Neural progenitor cell (in vitro differentiated cells): ENCODE data around the gene LGALS3BP. TPM values are rescaled to one million over a fixed set of nuclear protein-coding genes. Genes with fewer than 3 reads are reported as not detected.

Source experiments
- DNase-seq: peaks from one replicate; pipeline ENCODE4 v3.0.0-alpha.2; 2016; ENCODE audit warnings: low spot score
- H2AFZ ChIP-seq: fragments of 200-600 bp; sonication (generic); replicated peaks from 2 replicates; pipeline ENCODE4 v1.6.1; 2016; ENCODE audit warnings: antibody characterized with exemption
- H3F3A ChIP-seq: fragments of 200-600 bp; sonication (generic); 2 replicates; pipeline ENCODE4 v1.6.1; 2016; ENCODE audit warnings: antibody characterized with exemption, low read depth
- H3K27ac ChIP-seq: fragments of 200-600 bp; sonication (generic); 2 replicates; pipeline ENCODE4 v1.5.1; 2016; ENCODE audit warnings: mild to moderate bottlenecking
- H3K27me3 ChIP-seq: fragments of 200-600 bp; sonication (generic); 2 replicates; pipeline ENCODE4 v1.6.1; 2016; ENCODE audit warnings: mild to moderate bottlenecking, moderate library complexity
- H3K36me3 ChIP-seq: fragments of 200-600 bp; sonication (generic); 2 replicates; pipeline ENCODE4 v1.5.1; 2016
- H3K4me1 ChIP-seq: fragments of 200-600 bp; sonication (generic); 2 replicates; pipeline ENCODE4 v1.6.1; 2016; ENCODE audit warnings: mixed run types
- H3K4me2 ChIP-seq: fragments of 200-600 bp; sonication (generic); 2 replicates; pipeline ENCODE4 v1.6.1; 2016
- H3K4me3 ChIP-seq: fragments of 200-600 bp; sonication (generic); 2 replicates; pipeline ENCODE4 v1.5.1; 2016
- H3K79me2 ChIP-seq: fragments of 200-600 bp; sonication (generic); 2 replicates; pipeline ENCODE4 v1.6.1; 2016; ENCODE audit warnings: low read depth
- H3K9ac ChIP-seq: fragments of 200-600 bp; sonication (generic); 2 replicates; pipeline ENCODE4 v1.6.1; 2016
- H3K9me3 ChIP-seq: fragments of 200-600 bp; sonication (generic); 2 replicates; pipeline ENCODE4 v1.5.1; 2016; ENCODE audit warnings: low read depth
- H4K20me1 ChIP-seq: fragments of 200-600 bp; sonication (generic); 2 replicates; pipeline ENCODE4 v1.6.1; 2016; ENCODE audit warnings: low read depth
- H3K27ac Mint-ChIP-seq: 3 replicates; pipeline ENCODE4 v1.8.0; 2021; ENCODE audit warnings: mixed read lengths
- H3K27me3 Mint-ChIP-seq: 2 replicates; pipeline ENCODE4 v1.8.0; 2022; ENCODE audit warnings: low read depth, mild to moderate bottlenecking, inconsistent platforms, moderate library complexity, mixed read lengths; ENCODE audit not compliant: insufficient read depth
- H3K36me3 Mint-ChIP-seq: 3 replicates; pipeline ENCODE4 v1.8.0; 2021; ENCODE audit warnings: mixed read lengths
- H3K4me1 Mint-ChIP-seq: 3 replicates; pipeline ENCODE4 v1.8.0; 2021; ENCODE audit warnings: mixed read lengths
- H3K4me3 Mint-ChIP-seq: 3 replicates; pipeline ENCODE4 v1.8.0; 2021; ENCODE audit warnings: mild to moderate bottlenecking, moderate library complexity, mixed read lengths
- H3K9me3 Mint-ChIP-seq: 3 replicates; pipeline ENCODE4 v1.8.0; 2020; ENCODE audit warnings: mixed read lengths
- EZH2 ChIP-seq: fragments of 200-600 bp; sonication (generic); IDR thresholded peaks from 2 replicates; pipeline ENCODE4 v1.6.1; 2017; ENCODE audit warnings: antibody characterized with exemption, mild to moderate bottlenecking, moderate library complexity
- EZH2phosphoT487 ChIP-seq: fragments of 200-600 bp; sonication (generic); IDR thresholded peaks from 2 replicates; pipeline ENCODE4 v1.6.1; 2017; ENCODE audit warnings: antibody characterized with exemption
- total RNA-seq: library from RNA; depleted of rRNA; stranded (reverse); fragments of >200 nt; gene quantifications from 2 replicates; pipeline ENCODE4 v1.2.3, GENCODE V29; 2015; ENCODE audit warnings: low replicate concordance
- TF ChIP-seq, protein P1 (sequence below): fragments of 200-600 bp; sonication (generic); IDR thresholded peaks from 2 replicates; pipeline ENCODE4 v1.5.1; 2017; ENCODE audit warnings: antibody characterized with exemption, mild to moderate bottlenecking

LGALS3BP gene
- total RNA-seq, 1 donor from 2014 or later, result 17.5 TPM

DNA sequence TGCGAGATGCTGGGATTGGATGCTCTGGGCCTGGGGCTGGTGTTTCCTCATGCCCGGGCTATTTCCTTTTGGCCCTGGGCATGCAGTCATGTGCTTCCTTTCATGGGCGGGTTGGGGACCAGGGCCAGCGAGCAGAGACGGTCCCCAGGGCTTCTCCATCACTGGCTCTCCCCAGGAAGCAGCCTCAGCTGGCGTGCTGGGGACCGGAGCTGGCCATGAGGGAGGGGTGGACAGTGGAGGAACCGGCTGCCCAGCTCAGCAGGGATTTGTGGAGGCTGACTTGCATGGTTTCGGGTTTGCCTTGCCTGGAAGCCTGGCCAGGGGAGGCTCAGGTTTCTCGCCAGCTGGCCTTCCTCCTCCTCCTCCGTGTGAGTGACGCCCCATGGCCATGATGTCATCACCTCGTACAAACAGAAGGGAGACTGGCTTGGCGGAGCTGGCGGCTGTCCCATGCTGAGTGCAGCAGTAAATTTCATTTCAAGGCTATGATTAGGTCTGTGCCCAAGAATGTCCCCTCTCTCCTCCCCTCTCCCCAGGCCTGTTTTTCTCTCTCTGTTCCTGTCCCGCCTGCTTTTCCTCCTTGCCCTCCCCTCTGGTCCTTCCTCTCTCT is 45.7 kb downstream of the LGALS3BP start:
- H3K27ac Mint-ChIP-seq, result peak overlapping the region; percentile 82
- TF ChIP-seq, protein P1, sequence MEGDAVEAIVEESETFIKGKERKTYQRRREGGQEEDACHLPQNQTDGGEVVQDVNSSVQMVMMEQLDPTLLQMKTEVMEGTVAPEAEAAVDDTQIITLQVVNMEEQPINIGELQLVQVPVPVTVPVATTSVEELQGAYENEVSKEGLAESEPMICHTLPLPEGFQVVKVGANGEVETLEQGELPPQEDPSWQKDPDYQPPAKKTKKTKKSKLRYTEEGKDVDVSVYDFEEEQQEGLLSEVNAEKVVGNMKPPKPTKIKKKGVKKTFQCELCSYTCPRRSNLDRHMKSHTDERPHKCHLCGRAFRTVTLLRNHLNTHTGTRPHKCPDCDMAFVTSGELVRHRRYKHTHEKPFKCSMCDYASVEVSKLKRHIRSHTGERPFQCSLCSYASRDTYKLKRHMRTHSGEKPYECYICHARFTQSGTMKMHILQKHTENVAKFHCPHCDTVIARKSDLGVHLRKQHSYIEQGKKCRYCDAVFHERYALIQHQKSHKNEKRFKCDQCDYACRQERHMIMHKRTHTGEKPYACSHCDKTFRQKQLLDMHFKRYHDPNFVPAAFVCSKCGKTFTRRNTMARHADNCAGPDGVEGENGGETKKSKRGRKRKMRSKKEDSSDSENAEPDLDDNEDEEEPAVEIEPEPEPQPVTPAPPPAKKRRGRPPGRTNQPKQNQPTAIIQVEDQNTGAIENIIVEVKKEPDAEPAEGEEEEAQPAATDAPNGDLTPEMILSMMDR, result no peak
- TF ChIP-seq EZH2phosphoT487 (no peak), EZH2 (no peak)
- peaks cover 10% of the 10 kb centered on the region for H3K4me1 ChIP-seq
- no peaks in the 10 kb centered on the region for H3K9me3 ChIP-seq
- no peaks in the 10 kb centered on the region for H3K36me3 Mint-ChIP-seq
- H3K27ac ChIP-seq, result no peak overlapping the region
- H4K20me1 ChIP-seq, result no peaks in the 10 kb centered on the region
- peaks cover 28% of the 10 kb centered on the region for H3K4me1 Mint-ChIP-seq
- H3K4me2 ChIP-seq, result peak overlapping the region; percentile 30
- DNase-seq, result peak; percentile 89
- H3K4me3 ChIP-seq, result no peak overlapping the region
- peaks cover 13% of the 10 kb centered on the region for H3K27me3 Mint-ChIP-seq
- H3K9me3 Mint-ChIP-seq, result no peaks in the 10 kb centered on the region
- no peaks in the 10 kb centered on the region for H3K36me3 ChIP-seq
- H3K4me3 Mint-ChIP-seq, result peak overlapping the region; percentile 16
- H2AFZ ChIP-seq, result peak overlapping the region; percentile 44
- no peak overlapping the region for H3K9ac ChIP-seq
- no peaks in the 10 kb centered on the region for H3F3A ChIP-seq
- H3K27me3 ChIP-seq, result no peaks in the 10 kb centered on the region
- H3K79me2 ChIP-seq, result no peaks in the 10 kb centered on the region

DNA sequence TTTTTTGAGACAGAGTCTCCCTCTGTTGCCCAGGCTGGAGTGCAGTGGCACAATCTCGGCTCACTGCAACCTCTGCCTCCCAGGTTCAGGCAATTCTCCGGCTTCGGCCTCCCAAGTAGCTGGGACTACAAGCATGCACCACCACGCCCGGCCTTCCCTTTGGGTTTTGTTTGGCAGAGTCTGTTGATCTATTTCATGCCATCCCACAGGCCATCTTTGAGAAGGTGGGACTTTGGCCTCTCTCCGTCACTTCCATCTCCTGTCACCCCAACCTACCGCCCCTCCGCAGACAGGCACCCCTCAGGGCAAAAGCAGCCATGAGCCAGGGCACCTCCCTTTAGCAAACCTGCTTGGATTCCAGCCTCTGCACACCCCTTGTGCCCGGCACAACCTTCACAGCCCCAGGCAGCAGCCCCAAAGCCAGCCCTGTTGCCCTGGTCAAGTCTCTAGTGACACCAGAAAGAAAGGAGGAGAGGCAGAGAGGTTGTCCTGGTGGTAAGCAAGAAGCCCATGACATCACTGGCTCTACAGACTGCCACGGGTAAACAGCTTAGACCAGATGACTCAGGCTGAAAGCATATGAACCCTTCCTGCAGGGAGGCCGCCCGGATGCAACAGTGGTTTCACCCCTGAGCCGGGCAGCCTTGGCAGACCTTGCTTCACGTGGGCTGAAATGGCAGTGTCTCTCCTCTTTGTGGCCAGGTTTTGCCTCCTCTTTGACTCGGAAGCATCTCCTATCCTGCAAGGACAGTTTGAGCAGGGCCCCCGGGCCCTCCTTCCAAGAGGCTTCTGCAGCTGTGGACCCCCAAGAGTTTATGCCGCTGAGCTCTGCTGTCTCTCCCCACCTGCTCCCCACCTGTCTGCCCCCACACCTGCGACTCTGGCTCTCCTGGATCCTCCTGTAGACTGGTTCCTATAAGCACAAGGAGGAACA is 46.4 kb downstream of the LGALS3BP start:
- no peak overlapping the region for H3K27ac ChIP-seq
- H3K4me3 Mint-ChIP-seq, result no peak overlapping the region
- H3K27me3 ChIP-seq, result no peaks in the 10 kb centered on the region
- peaks cover 32% of the 10 kb centered on the region for H3K4me1 Mint-ChIP-seq
- H3K27ac Mint-ChIP-seq, result peak overlapping the region; percentile 82
- no peaks in the 10 kb centered on the region for H3K9me3 Mint-ChIP-seq
- no peak overlapping the region for H3K9ac ChIP-seq
- H4K20me1 ChIP-seq, result no peaks in the 10 kb centered on the region
- peaks cover 12% of the 10 kb centered on the region for H3K27me3 Mint-ChIP-seq
- H3F3A ChIP-seq, result no peaks in the 10 kb centered on the region
- H3K4me3 ChIP-seq, result no peak overlapping the region
- no peak for DNase-seq
- peak overlapping the region; percentile 22 for H2AFZ ChIP-seq
- no peaks in the 10 kb centered on the region for H3K36me3 Mint-ChIP-seq
- H3K9me3 ChIP-seq, result no peaks in the 10 kb centered on the region
- peaks cover 10% of the 10 kb centered on the region for H3K4me1 ChIP-seq
- TF ChIP-seq EZH2 (no peak), EZH2phosphoT487 (no peak)
- TF ChIP-seq, protein P1, result no peak
- no peaks in the 10 kb centered on the region for H3K79me2 ChIP-seq
- no peaks in the 10 kb centered on the region for H3K36me3 ChIP-seq
- H3K4me2 ChIP-seq, result peak overlapping the region; percentile 30

DNA sequence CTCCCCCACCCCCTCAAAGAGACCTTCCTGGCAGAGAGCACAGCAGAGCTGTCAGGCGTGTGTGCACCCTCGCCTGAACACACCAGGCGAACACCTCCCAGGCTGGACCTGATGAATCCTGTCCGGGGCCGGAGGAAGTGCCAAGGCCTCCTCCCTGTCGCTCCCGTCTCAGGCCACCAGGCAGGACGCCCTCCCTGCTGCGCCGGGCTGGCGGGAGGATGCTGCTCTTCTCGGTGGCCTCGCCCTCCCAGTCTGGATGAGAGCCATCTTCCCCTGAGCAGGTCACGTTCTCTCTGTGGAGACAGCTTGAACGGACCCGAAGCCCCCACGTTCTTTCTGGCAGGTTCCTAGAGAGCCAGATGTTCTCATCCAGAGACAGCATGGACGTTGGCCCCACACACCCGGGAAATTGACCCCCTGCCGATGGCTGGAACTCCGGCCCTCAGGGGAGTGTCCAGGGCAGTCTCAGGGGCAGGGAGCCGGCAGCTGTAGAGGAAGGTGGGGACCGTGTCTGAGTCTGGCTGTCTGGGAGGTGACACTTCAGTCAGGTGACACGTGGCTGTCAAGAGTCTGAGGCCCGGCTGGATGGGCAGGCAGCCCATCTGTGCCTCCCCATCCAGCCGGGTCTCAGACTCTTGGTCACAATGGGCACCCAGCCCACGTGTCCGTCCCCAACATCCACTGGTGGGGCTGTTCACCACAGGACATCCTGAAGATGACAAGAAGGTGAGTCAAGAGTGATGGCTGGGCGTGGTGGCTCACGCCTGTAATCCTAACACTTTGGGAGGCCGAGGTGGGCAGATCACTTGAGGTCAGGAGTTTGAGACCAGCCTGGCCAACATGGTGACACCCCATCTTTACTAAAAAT is 49.6 kb downstream of the LGALS3BP start:
- Histone ChIP-seq H3K4me2 (no peak overlapping the region), H3F3A (peaks cover 4% of the 10 kb centered on the region), H3K36me3 (no peaks in the 10 kb centered on the region), H4K20me1 (no peaks in the 10 kb centered on the region), H2AFZ (no peak overlapping the region), H3K27me3 (no peaks in the 10 kb centered on the region), H3K9me3 (no peaks in the 10 kb centered on the region), H3K9ac (no peak overlapping the region), H3K27ac (no peak overlapping the region), H3K4me3 (no peak overlapping the region), H3K4me1 (peaks cover 15% of the 10 kb centered on the region), H3K79me2 (no peaks in the 10 kb centered on the region)
- H3K36me3 Mint-ChIP-seq, result no peaks in the 10 kb centered on the region
- no peak for DNase-seq
- no peak overlapping the region for H3K27ac Mint-ChIP-seq
- no peak for TF ChIP-seq EZH2
- no peak for TF ChIP-seq EZH2phosphoT487
- TF ChIP-seq, protein P1, result no peak
- no peaks in the 10 kb centered on the region for H3K9me3 Mint-ChIP-seq
- H3K4me3 Mint-ChIP-seq, result no peak overlapping the region
- peaks cover 34% of the 10 kb centered on the region for H3K4me1 Mint-ChIP-seq
- peaks cover 6% of the 10 kb centered on the region for H3K27me3 Mint-ChIP-seq
